COR-L47 (cell line): ENCODE measurements around the gene MATN4.
"Not testable (repeated sequence)": the region's sequence is repeated elsewhere in the genome, so short reads cannot be mapped to it uniquely, and the experiment has no call there.

Source experiments
- DNase-seq: peaks from one replicate; lab custom pipeline; 2025; lab: John Stamatoyannopoulos, UW

The MATN4 gene

DNA sequence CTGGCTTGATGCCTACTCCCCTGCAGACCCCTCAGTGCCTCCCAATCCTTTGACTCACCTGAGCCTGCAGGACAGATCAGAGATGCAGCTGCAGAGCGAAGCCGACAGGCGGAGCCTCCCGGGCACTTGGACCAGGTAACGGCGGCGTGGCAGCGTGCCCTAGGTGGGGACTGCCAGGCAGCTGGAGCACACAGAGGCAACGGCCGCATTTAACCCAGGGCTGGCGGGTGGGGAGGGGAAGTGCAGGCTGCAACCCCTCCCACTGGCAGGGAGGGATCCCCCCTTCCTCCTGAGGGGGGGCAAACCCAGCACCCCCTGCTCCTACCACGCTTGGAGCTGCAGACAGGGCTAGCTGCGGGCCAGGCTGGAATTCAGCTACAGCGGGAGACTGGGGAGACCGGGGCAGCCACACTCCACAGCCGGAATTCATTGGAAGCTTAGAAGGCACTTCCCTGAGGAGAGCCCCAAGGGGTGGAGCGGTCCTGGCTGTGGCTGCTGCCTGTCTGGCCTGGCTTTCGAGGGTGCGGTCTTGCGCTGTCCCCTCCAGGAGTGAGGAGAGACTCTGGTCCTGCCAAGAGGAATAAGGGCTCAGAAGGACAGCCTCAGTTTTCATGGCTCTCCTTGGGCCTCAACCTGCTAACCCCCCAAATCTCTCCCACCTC lies at the start of gene MATN4:
TSS of gene MATN4 (minus strand) at position 183 of the 662 bp plus-strand sequence. CDS start 2,717 bp downstream, outside the sequence.
- DNase-seq = no peak

- no peak for DNase-seq
Observed at GRCh38 chr20:45355209-45356084, 47.3 kb upstream of the MATN4 start.

GRCh38 chr20:45354423-45355208 lies 46.5 kb upstream of the MATN4 start:
- no peak for DNase-seq

GRCh38 chr20:45353746-45354145 lies 45.6 kb upstream of the MATN4 start:
- no peak for DNase-seq

DNA sequence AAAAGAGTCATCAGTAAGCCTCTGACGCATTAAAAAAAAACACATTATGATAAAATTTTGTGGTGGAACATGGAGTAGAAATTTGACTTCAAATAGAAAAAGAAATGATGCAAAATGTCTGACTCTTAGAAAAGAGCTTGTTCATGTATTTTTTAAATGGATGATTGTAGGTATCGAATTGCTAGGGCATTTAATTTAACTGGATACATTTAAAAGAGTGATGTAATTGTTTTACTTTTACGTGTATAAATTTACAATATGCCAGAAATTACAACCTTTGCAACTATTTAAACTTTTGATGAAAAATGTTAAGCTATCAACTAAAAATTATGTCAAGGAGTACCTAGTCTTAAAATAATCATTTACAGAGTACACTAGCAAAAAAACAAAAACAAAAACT lies 44.6 kb upstream of the MATN4 start:
- no peak for DNase-seq

DNA sequence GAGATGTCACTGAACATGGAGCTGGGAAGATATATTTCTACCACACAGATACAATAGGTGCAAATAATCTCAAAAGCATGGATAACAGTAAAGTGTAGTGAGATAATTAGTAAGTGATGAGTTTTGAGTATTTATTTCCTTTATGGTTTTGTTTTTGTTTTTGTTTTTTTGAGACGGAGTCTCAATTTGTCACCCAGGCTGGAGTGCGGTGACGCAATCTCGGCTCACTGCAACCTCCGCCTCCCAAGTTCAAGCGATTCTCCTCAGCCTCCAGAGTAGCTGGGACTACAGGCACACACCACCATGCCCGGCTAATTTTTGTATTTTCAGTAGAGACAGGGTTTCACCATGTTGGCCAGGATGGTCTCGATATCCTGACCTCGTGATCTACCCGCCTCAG lies 42.7 kb upstream of the MATN4 start:
- DNase-seq = not testable (repeated sequence)

GRCh38 chr20:45350217-45350616 lies 42.1 kb upstream of the MATN4 start:
- DNase-seq = no peak

- DNase-seq = peak; percentile 41
Observed at GRCh38 chr20:45347936-45348778, 40.1 kb upstream of the MATN4 start, which contains the start of gene SDC4. Gene SDC4 (minus strand): TSS chr20:45348424. CDS start chr20:45348384, 40 bp downstream.

DNA sequence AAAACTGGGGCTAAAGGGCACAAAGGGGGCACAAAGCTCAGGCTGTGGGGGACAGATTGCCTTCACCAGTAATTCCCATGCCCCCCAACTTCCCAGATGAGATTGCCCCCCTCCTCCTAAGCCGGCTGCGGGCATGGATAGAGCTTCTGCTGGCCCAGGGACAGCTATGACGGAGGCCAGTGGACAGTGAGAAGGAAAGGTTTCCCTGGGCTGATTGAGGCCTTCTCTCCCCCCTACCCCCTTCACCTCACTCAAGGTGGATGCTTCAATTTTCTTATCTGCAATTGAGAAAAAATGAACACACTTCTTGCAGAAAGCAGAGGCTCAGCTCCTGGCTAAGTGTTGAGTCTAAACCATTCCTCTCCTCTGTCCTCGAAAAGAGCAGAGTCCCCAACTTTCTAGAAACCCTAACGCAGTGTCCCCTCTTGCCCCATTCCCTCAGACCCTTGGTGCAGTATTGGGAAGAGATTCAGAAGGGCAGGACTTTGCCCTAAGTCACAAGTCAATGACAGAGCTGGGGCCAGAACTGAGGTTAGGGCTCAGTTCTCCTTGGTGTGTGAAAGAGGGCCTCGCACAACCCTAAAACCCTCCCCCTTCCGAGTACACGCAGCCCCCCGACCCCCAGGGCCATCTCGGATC lies 39.3 kb upstream of the MATN4 start:
- no peak for DNase-seq

GRCh38 chr20:45346851-45347250 lies 38.8 kb upstream of the MATN4 start:
- no peak for DNase-seq

GRCh38 chr20:45346291-45346718 lies 38.2 kb upstream of the MATN4 start:
- DNase-seq = no peak

- peak; percentile 65 for DNase-seq
Observed at GRCh38 chr20:45345104-45345936, 37.2 kb upstream of the MATN4 start.

GRCh38 chr20:45344168-45344860 lies 36.2 kb upstream of the MATN4 start:
- no peak for DNase-seq

GRCh38 chr20:45343532-45344167 lies 35.6 kb upstream of the MATN4 start:
- peak; percentile 85 for DNase-seq

DNA sequence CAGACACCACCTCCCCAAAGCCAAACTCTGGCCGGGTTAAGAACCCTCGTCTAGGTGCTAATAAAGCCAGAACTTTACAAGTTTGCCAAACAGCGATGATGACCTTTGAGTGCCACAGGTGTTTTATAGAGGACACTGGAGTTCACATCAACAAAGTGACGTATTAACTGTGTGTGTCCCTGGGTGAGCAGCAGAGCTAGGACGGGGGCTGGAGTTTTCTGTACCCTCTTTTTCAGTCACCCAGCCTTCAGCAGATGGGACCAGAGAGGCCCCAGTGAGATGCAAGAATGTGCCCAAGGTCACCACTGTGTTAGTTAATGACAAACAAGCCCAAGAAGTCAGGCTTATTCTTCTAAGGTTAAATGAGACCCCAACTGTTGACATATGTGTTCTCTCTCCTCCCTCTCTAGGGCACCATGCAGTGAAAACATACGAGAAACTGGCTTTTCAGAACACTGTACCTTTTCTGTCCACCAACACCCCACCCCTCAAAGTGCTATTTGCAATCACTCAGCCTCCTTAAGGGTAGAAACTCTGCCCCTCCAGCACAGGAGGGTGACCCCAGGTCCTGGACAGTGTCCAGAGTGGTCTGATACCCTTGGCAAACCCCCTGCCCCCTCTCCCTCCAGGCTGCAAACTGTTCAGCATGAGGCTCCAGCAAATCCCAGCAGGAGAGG lies 34.9 kb upstream of the MATN4 start:
- DNase-seq = peak; percentile 38

DNA sequence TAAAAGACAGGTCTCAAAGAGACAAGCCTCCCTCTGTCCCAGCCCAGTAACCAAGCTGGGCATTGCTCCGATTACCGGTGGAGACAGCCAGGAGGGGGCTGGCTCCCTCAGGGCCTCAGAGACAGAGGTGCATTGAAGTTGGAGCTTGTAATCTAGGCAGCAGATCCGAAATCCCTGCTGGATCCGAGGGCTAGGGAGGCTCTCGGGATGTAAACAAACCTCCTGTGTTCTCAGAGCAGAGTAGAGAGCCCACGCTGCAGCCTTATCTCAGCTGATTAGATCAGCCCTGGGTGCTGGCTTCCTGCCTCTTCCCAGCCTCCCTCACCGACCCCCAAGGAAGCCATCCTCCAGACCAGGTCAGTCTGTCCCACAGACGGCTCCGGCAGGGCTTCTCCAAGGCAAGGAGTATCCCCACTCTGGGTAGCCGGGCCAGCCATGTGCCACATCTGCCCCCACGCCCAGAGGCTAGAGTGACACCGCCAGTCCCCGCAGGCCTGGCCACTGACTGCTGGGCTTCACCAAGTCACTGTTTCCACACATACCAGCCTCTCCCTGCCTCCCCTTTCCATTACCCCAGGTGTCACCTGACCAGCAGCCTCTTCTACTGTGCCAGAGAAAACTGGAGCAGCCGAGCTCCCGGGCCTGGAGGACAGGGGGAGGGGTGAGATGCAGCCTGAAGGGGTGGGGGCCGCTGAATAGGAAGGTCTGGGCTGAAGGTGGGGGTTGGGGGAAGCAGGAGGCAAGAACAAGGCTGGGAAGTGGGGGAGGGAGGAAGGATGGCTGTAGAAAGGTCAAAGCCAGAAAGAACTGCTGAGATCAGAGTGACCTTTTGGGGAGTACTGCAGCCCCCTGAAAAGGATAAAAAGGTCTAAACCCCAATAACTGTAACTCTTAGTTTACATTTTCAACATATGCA lies 34.1 kb upstream of the MATN4 start:
- DNase-seq = peak; percentile 32

- no peak for DNase-seq
Observed at GRCh38 chr20:45341579-45341938, 33.5 kb upstream of the MATN4 start.
